ENCODE data around the gene CES5A.

DNA sequence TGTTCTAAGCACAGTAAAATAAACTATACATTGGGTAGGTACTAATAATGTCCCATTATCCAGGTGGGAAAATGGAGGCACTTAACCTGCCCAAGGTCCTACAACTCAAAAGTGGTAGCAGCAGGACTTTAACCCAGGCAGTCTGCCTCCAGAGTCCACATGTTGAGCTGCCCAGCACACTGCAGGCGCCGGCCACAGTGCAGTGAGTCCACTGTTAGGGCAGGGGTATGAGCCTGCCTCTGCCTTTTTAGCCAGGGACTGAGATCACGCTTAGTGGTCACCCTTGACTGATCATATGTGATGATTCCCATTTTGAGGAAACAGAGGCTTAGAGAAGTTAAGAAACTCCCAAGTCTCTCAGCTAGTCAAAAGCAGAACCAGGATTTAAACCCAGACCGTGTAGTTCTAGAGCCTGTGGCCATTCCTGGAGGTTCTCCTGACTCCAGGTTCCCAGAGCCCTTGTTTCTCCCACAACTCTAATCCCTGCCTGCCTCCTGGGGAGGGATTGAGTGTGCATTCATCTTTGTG, 50.6 kb downstream of the CES5A start:
- TF ChIP-seq POLR2A (IDR thresholded peaks at IDR 0.05; ENCODE audit: low read length): no peak
- no peak for TF ChIP-seq GATA1 (IDR thresholded peaks at IDR 0.05; ENCODE audit: low read depth, low read length)
